Endothelial cell of umbilical vein (primary cell): ENCODE data around the gene CEACAM7. TPM values are rescaled to one million over a fixed set of nuclear protein-coding genes. Genes with fewer than 3 reads are reported as not detected.

Experiments
- BruUV-seq: library from RNA; stranded (reverse); fragments of 400-500 nt; replicated peaks from 2 replicates; lab custom pipeline; 2021; lab: Mats Ljungman, UMichigan
- CTCF ChIA-PET: fragments of 300-600, 350-600 bp; sonication (Branson Sonifier 250); formaldehyde crosslinking; loops from one replicate; lab custom pipeline; 2021; ENCODE audit warnings: antibody characterized with exemption, inconsistent platforms; lab: Charles Lee
- POLR2A ChIA-PET: fragments of 300-600, 350-600 bp; sonication (Branson Sonifier 250); formaldehyde crosslinking; loops from one replicate; lab custom pipeline; 2021; ENCODE audit warnings: antibody characterized with exemption, inconsistent platforms; lab: Charles Lee
- DNase-seq: peaks from one replicate; pipeline ENCODE4 v3.0.0-alpha.2; 2011; ENCODE audit warnings: low read depth, low spot score
- FAIRE-seq: peaks from 2 replicates; lab custom pipeline; 2011; peaks lifted over from hg19 to GRCh38; lab: Jason Lieb, UNC
- H2AFZ ChIP-seq: 2 replicates; pipeline ENCODE4 v1.6.0; 2012; ENCODE audit warnings: low read depth, low read length, control low read depth, inconsistent platforms
- H3K27ac ChIP-seq: 2 replicates; pipeline ENCODE4 v1.5.1; 2011; ENCODE audit warnings: low read depth, mild to moderate bottlenecking, control low read depth, low read length, moderate library complexity; ENCODE audit not compliant: insufficient read depth
- H3K27me3 ChIP-seq, 2 experiments: 2 replicates each; pipeline versions ENCODE4 v1.6.0 to v1.6.1; 2011; ENCODE audit warnings: low read length in 2 of 2, mixed read lengths in 1 of 2; ENCODE audit not compliant: control insufficient read depth in 2 of 2, insufficient read depth in 2 of 2
- H3K36me3 ChIP-seq, 2 experiments: 2 replicates in 1 of 2; 3 replicates in 1 of 2; pipeline ENCODE4 v1.5.1; 2011; ENCODE audit warnings: low read length in 2 of 2, mild to moderate bottlenecking in 1 of 2, moderate library complexity in 1 of 2; ENCODE audit not compliant: control insufficient read depth in 2 of 2, insufficient read depth in 2 of 2; ENCODE audit errors: extremely low read depth in 1 of 2
- H3K4me1 ChIP-seq: 3 replicates; pipeline ENCODE4 v1.5.1; 2011; ENCODE audit warnings: mild to moderate bottlenecking, low read length; ENCODE audit not compliant: control insufficient read depth, insufficient read depth; ENCODE audit errors: extremely low read depth
- H3K4me2 ChIP-seq: 2 replicates; pipeline ENCODE4 v1.6.1; 2011; ENCODE audit warnings: low read length, control low read depth, mixed read lengths; ENCODE audit not compliant: insufficient read depth
- H3K4me3 ChIP-seq, 3 experiments: fragments of 200-600 bp in 1 of 3; sonication (generic), shearing (Covaris generic) in 1 of 3; replicated peaks in 1 of 3; 2 replicates each; pipeline ENCODE4 v1.5.1; 2011 to 2016; ENCODE audit warnings: control low read depth in 3 of 3, low read length in 3 of 3, mild to moderate bottlenecking in 2 of 3, inconsistent platforms in 1 of 3, low read depth in 1 of 3, moderate library complexity in 1 of 3; ENCODE audit not compliant: insufficient read depth in 1 of 3
- H3K79me2 ChIP-seq: 2 replicates; pipeline ENCODE4 v1.6.0; 2012; ENCODE audit warnings: low read length, inconsistent platforms; ENCODE audit not compliant: control insufficient read depth, insufficient read depth
- H3K9ac ChIP-seq: replicated peaks from 2 replicates; pipeline ENCODE3; 2011; ENCODE audit warnings: low read length, control low read depth; ENCODE audit not compliant: insufficient read depth; ENCODE audit errors: extremely low read depth
- H3K9me1 ChIP-seq: replicated peaks from 3 replicates; pipeline ENCODE4 v1.6.0; 2011; ENCODE audit warnings: mild to moderate bottlenecking, low read length; ENCODE audit not compliant: control insufficient read depth, insufficient read depth; ENCODE audit errors: extremely low read depth
- H3K9me3 ChIP-seq: replicated peaks from 2 replicates; pipeline ENCODE4 v1.5.1; 2012; ENCODE audit warnings: low read length, inconsistent platforms; ENCODE audit not compliant: control insufficient read depth, insufficient read depth
- H4K20me1 ChIP-seq: replicated peaks from 2 replicates; pipeline ENCODE3; 2011; ENCODE audit warnings: mild to moderate bottlenecking, low read length; ENCODE audit not compliant: control insufficient read depth, insufficient read depth; ENCODE audit errors: extremely low read depth
- CTCF ChIP-seq, 2 donors: IDR thresholded peaks; 1 replicate in 1 of 2; 2 replicates in 1 of 2; pipeline ENCODE4 v1.5.1; 2011; ENCODE audit warnings: low read length in 2 of 2, mild to moderate bottlenecking in 2 of 2, moderate library complexity in 2 of 2, control low read depth in 1 of 2, inconsistent platforms in 1 of 2, low read depth in 1 of 2; ENCODE audit not compliant: insufficient read depth in 1 of 2; ENCODE audit errors: extremely low read depth in 1 of 2
- EZH2 ChIP-seq: IDR thresholded peaks from 2 replicates; pipeline ENCODE4 v1.6.1; 2012; ENCODE audit warnings: borderline replicate concordance, low read depth, mild to moderate bottlenecking, moderate library complexity, low read length, inconsistent platforms; ENCODE audit not compliant: severe bottlenecking
- FOS ChIP-seq: IDR thresholded peaks from 2 replicates; pipeline ENCODE4 v1.6.1; 2011; ENCODE audit warnings: mild to moderate bottlenecking, low read length, moderate library complexity, borderline replicate concordance; ENCODE audit not compliant: insufficient read depth
- JUN ChIP-seq: IDR thresholded peaks from 2 replicates; pipeline ENCODE4 v1.6.1; 2011; ENCODE audit warnings: borderline replicate concordance, low read depth; ENCODE audit not compliant: insufficient read length, insufficient read depth
- MYC ChIP-seq: IDR thresholded peaks from one replicate; pipeline ENCODE4 v1.6.1; 2011; ENCODE audit warnings: mild to moderate bottlenecking, low read depth, low read length
- POLR2A ChIP-seq: IDR thresholded peaks from 2 replicates; pipeline ENCODE4 v1.6.1; 2012; ENCODE audit warnings: low read depth, mild to moderate bottlenecking, control low read depth, low read length
- POLR2AphosphoS5 ChIP-seq: IDR thresholded peaks from 2 replicates; pipeline ENCODE4 v1.6.1; 2012; ENCODE audit warnings: low read depth, mild to moderate bottlenecking, control low read depth, low read length, moderate library complexity; ENCODE audit not compliant: insufficient read depth
- dilution Hi-C: fragments of 300-500 bp; cut with MboI; formaldehyde crosslinking; loops from one replicate; pipeline ENCODE4 v1.15.0; 2019; ENCODE audit warnings: low sequenced_read_pairs; ENCODE audit not compliant: extremely low pct_ligation_motif_present
- intact Hi-C: fragments of 100-400 bp; cut with micrococcal nuclease; formaldehyde crosslinking; loops from one replicate; pipeline ENCODE4 v1.10.0; 2022
- polyA plus RNA-seq, 4 experiments: library from polyadenylated mRNA; depleted of rRNA in 3 of 4; stranded (reverse) in 3 of 4; unstranded in 1 of 4; fragments of >200 nt; gene quantifications; 2 replicates each; pipeline versions ENCODE4 v1.2.1 to v1.2.3, GENCODE V29; 2011 to 2012; ENCODE audit warnings: missing spikeins in 1 of 4
- total RNA-seq: library from RNA; stranded (reverse); gene quantifications from 2 replicates; pipeline ENCODE4 v1.2.3, GENCODE V29; 2021

CEACAM7 gene
- total and polyA plus RNA-seq, 2 donors (not counting 3 experiments of a cell fraction or from before 2014, with no cell fraction given): 0.03 TPM; not detected in 1

- CTCF ChIA-PET: no interaction called here
Measured at GRCh38 chr19:41711376-41712261, 23.5 kb upstream of the CEACAM7 start.

More at GRCh38 chr19:41711376-41712261, 23.5 kb upstream of the CEACAM7 start:
- no peaks in the 10 kb centered on the region for H3K79me2 ChIP-seq
- no peaks in the 10 kb centered on the region for H3K4me1 ChIP-seq
- H3K4me3 ChIP-seq: no peak overlapping the region
- FAIRE-seq (no peak), DNase-seq (no peak)
- H3K9me3 ChIP-seq: no peaks in the 10 kb centered on the region
- no peaks in the 10 kb centered on the region for H3K9me1 ChIP-seq
- BruUV-seq: no TSS peak
- no peaks in the 10 kb centered on the region for H3K36me3 ChIP-seq
- no peak overlapping the region for H3K4me2 ChIP-seq
- no peak overlapping the region for H3K27ac ChIP-seq
- no peak overlapping the region for H2AFZ ChIP-seq
- TF ChIP-seq MYC (no peak), EZH2 (no peak), JUN (no peak), POLR2A (no peak), POLR2AphosphoS5 (no peak), FOS (no peak), CTCF (IDR thresholded peaks at IDR 0.05; ENCODE audit: extremely low read depth in 1 of 2, insufficient read depth in 1 of 2, low read depth in 1 of 2, low read length in 2 of 2) (no peak)
- POLR2A ChIA-PET: no interaction called here
- H4K20me1 ChIP-seq: no peaks in the 10 kb centered on the region
- intact Hi-C loops: no loop called here
- H3K9ac ChIP-seq: no peak overlapping the region
- dilution Hi-C loops: no loop called here
- no peaks in the 10 kb centered on the region for H3K27me3 ChIP-seq
